Mucosa of rectum (tissue), 2 donors: Measurements from ENCODE around the gene DMBT1.
A peak's percentile ranks its signal among the peaks of the same experiment; 100 is the strongest.

Source experiments
- H3K27ac ChIP-seq, 2 donors: one replicate each; pipeline ENCODE4 v1.7.0; 2013; ENCODE audit warnings: inconsistent platforms in 2 of 2, low read depth in 2 of 2, low read length in 2 of 2
- H3K27me3 ChIP-seq, 2 donors: one replicate each; pipeline ENCODE4 v1.7.0; 2013; ENCODE audit warnings: low read length in 2 of 2; ENCODE audit not compliant: control insufficient read depth in 2 of 2, insufficient read depth in 2 of 2
- H3K36me3 ChIP-seq, 2 donors: one replicate each; pipeline ENCODE4 v1.7.0; 2013; ENCODE audit warnings: low read length in 2 of 2; ENCODE audit not compliant: control insufficient read depth in 2 of 2, insufficient read depth in 2 of 2
- H3K4me1 ChIP-seq, 2 donors: one replicate each; pipeline ENCODE4 v1.7.0; 2013; ENCODE audit warnings: low read length in 2 of 2, mild to moderate bottlenecking in 1 of 2; ENCODE audit not compliant: control insufficient read depth in 2 of 2, insufficient read depth in 2 of 2
- H3K4me3 ChIP-seq, 2 donors: one replicate each; pipeline ENCODE4 v1.7.0; 2013; ENCODE audit warnings: low read length in 2 of 2
- H3K9ac ChIP-seq, 2 donors: one replicate each; pipeline ENCODE4 v1.7.0; 2013; ENCODE audit warnings: low read length in 2 of 2, low read depth in 1 of 2, mild to moderate bottlenecking in 1 of 2
- H3K9me3 ChIP-seq, 2 donors: one replicate each; pipeline ENCODE4 v1.7.0; 2013; ENCODE audit warnings: low read length in 2 of 2; ENCODE audit not compliant: control insufficient read depth in 2 of 2
- donor health status: healthy.
- donor health status: Normal muscosa, but diverticular disease.

The DMBT1 gene

GRCh38 chr10:122525788-122526187 is 34.8 kb upstream of the DMBT1 start:
- H3K9ac ChIP-seq, result no peak overlapping the region
- no peak overlapping the region for H3K4me3 ChIP-seq
- H3K4me1 ChIP-seq, result peaks cover 0 to 2% of the 10 kb centered on the region in 2 donors
- no peaks in the 10 kb centered on the region for H3K27me3 ChIP-seq
- H3K27ac ChIP-seq, result no peak overlapping the region
- no peaks in the 10 kb centered on the region for H3K9me3 ChIP-seq
- H3K36me3 ChIP-seq, result no peaks in the 10 kb centered on the region

DNA sequence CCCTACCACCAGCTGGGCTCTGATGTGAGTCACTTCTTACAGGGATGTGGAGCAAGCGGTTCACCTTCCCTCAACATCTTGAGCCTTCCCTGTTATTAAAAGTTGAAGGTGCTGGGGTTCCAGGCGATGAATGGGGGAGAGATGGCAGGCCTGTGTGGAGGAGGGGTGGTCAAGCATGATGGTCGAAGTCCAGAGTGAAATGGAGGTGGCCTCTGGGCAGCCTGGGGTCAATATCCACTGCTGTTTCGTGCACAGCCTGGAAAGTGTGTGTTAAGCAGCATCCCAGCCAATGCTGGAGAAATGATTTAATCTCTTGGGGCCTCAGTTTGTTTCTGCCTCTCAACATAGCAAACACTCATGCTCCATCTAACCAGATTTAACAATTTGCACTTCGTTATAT is 33.7 kb upstream of the DMBT1 start:
- Histone ChIP-seq H3K9me3 (no peaks in the 10 kb centered on the region), H3K4me1 (peaks cover under 1 to 4% of the 10 kb centered on the region in 2 donors), H3K4me3 (no peak overlapping the region), H3K27ac (no peak overlapping the region), H3K27me3 (no peaks in the 10 kb centered on the region), H3K36me3 (no peaks in the 10 kb centered on the region), H3K9ac (no peak overlapping the region)

DNA sequence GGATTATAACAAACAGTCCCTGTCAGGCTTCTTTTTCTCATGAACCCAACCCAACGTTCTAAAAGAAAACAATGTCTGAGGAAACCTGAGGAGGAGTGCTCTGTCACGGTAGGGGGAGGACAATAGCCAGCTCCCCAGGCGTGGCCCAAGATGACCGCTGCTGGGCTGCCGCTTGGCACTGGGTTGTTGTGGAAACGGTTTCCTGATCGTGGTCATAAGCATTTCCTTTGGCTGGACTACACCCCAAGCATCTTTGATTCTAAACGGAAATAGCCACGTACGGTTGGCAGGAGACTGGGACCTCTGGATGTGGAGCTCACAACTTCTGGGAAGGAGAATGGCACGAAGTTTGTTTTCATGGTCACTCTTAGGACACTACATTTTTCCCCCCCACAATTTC is 30.4 kb upstream of the DMBT1 start:
- no peak overlapping the region for H3K4me3 ChIP-seq
- no peaks in the 10 kb centered on the region for H3K9me3 ChIP-seq
- H3K27ac ChIP-seq, result no peak overlapping the region
- no peaks in the 10 kb centered on the region for H3K36me3 ChIP-seq
- no peaks in the 10 kb centered on the region for H3K27me3 ChIP-seq
- peaks cover 3 to 16% of the 10 kb centered on the region in 2 donors for H3K4me1 ChIP-seq
- no peak overlapping the region for H3K9ac ChIP-seq

DNA sequence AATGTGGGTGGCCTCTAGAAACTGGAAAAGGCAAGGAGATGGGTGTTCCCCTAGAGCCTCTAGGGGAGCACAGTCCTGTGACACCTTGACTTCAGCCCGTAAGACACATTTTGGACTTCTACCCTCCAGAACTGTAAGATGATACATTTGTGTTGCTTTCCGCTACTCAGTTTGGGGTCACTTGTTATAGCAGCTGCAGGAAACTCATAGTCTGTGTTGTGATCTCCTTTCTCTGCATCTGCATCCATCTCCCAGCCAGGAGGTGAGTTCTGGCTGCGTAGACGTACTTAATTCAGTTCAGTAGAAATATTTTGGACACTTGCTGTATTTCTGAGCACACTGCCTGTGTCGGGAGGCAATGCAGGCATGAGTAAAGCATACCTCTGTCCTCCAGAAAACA is 29.3 kb upstream of the DMBT1 start:
- Histone ChIP-seq H3K27ac (no peak overlapping the region), H3K27me3 (no peaks in the 10 kb centered on the region), H3K4me3 (no peak overlapping the region), H3K9ac (no peak overlapping the region), H3K4me1 (peaks cover 3 to 14% of the 10 kb centered on the region in 2 donors), H3K36me3 (no peaks in the 10 kb centered on the region), H3K9me3 (no peaks in the 10 kb centered on the region)

GRCh38 chr10:122531939-122532338 is 28.6 kb upstream of the DMBT1 start:
- H3K9ac ChIP-seq, result no peak overlapping the region
- no peaks in the 10 kb centered on the region for H3K27me3 ChIP-seq

GRCh38 chr10:122532601-122533296 is 27.8 kb upstream of the DMBT1 start:
- Histone ChIP-seq H3K9me3 (no peaks in the 10 kb centered on the region), H3K27me3 (no peaks in the 10 kb centered on the region), H3K9ac (no peak overlapping the region), H3K4me1 (peaks cover 3 to 14% of the 10 kb centered on the region in 2 donors), H3K27ac (no peak overlapping the region), H3K4me3 (peak overlapping the region in 1 of 2 donors; percentile 12), H3K36me3 (no peaks in the 10 kb centered on the region)

More at GRCh38 chr10:122531939-122532338, 28.6 kb upstream of the DMBT1 start:
- H3K27ac ChIP-seq, result no peak overlapping the region
- no peak overlapping the region for H3K4me3 ChIP-seq
- peaks cover 3 to 14% of the 10 kb centered on the region in 2 donors for H3K4me1 ChIP-seq
- H3K36me3 ChIP-seq, result no peaks in the 10 kb centered on the region
- no peaks in the 10 kb centered on the region for H3K9me3 ChIP-seq

GRCh38 chr10:122537545-122537944 is 23.0 kb upstream of the DMBT1 start:
- no peak overlapping the region for H3K9ac ChIP-seq

DNA sequence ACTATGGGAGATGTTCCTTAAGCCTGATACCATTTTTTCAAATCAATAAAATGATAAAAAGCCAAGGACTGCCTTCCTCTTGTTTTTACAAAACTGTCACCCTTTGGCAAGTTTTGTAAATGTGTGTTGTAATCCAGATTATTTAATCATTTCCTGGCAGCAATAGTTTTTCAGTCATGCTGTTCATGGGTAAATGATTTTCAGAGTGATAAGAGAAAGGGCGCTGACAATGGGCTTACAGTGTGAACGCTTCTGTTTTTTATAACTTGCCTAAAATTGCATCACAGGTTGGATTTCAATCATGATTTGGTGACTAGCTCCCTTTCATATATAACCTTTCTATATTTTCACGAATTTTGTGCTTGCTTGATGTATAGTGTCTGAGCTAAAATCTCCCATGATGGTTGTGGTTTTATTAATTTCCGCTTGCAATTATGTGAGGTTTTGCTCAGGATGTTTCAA is 19.0 kb upstream of the DMBT1 start:
- no peak overlapping the region for H3K9ac ChIP-seq
- H3K4me3 ChIP-seq, result peak overlapping the region in 1 of 2 donors; percentile 4
- H3K4me1 ChIP-seq, result peaks cover 24 to 38% of the 10 kb centered on the region in 2 donors
- H3K36me3 ChIP-seq, result no peaks in the 10 kb centered on the region
- H3K9me3 ChIP-seq, result no peaks in the 10 kb centered on the region
- no peaks in the 10 kb centered on the region for H3K27me3 ChIP-seq
- peak overlapping the region; percentile 11 to 40 for H3K27ac ChIP-seq

More at GRCh38 chr10:122537545-122537944, 23.0 kb upstream of the DMBT1 start:
- H3K27ac ChIP-seq, result no peak overlapping the region
- H3K4me1 ChIP-seq, result peaks cover 9 to 22% of the 10 kb centered on the region in 2 donors
- no peaks in the 10 kb centered on the region for H3K27me3 ChIP-seq
- no peaks in the 10 kb centered on the region for H3K9me3 ChIP-seq
- no peak overlapping the region for H3K4me3 ChIP-seq
- H3K36me3 ChIP-seq, result no peaks in the 10 kb centered on the region

- H3K36me3 ChIP-seq, result no peaks in the 10 kb centered on the region
- H3K9me3 ChIP-seq, result no peaks in the 10 kb centered on the region
- peak overlapping the region; percentile 20 to 49 for H3K27ac ChIP-seq
- peaks cover 28 to 38% of the 10 kb centered on the region in 2 donors for H3K4me1 ChIP-seq
- no peak overlapping the region for H3K4me3 ChIP-seq
- no peak overlapping the region for H3K9ac ChIP-seq
- no peaks in the 10 kb centered on the region for H3K27me3 ChIP-seq
These were observed 16.7 kb upstream of the DMBT1 start for GRCh38 chr10:122543676-122544445.

DNA sequence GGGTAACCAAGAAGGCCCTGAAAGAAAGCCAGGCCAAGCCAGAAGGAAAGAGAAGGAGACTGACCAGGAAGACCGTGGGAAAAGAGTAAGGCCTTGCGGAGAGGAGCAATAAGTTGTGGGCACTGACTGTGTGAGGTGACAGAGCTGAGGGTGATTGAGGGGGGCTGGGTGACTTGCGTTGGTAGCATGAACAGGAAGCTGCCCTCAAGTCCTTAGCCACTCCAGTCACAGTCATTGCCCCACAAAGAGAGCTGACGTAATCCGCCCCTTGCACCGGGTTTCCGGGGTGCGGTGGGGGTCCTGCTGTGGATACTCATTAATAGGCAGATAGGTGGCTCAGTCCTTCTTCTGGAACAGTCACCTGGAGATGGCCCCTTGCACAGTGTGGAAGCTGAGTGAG is 16.1 kb upstream of the DMBT1 start:
- Histone ChIP-seq H3K4me3 (no peak overlapping the region), H3K36me3 (no peaks in the 10 kb centered on the region), H3K9ac (no peak overlapping the region), H3K4me1 (peaks cover 30 to 42% of the 10 kb centered on the region in 2 donors), H3K27me3 (no peaks in the 10 kb centered on the region), H3K27ac (peak overlapping the region; percentile 9 to 12), H3K9me3 (no peaks in the 10 kb centered on the region)
